Fibroblast of mammary gland (primary cell): ENCODE results near the gene CABP4.

ENCODE experiments used
- DNase-seq: peaks from one replicate; pipeline ENCODE4 v3.0.0-alpha.2; 2010; ENCODE audit warnings: low read depth
- H3K4me3 ChIP-seq: 2 replicates; pipeline ENCODE4 v1.5.1; 2011; ENCODE audit warnings: low read depth, mild to moderate bottlenecking, low read length, moderate library complexity; ENCODE audit not compliant: control insufficient read depth
- CTCF ChIP-seq: conservative IDR thresholded peaks from 2 replicates; pipeline ENCODE4 v1.5.1; 2011; ENCODE audit warnings: low read depth, low read length, inconsistent platforms; ENCODE audit not compliant: control insufficient read depth, insufficient read depth

The CABP4 gene

DNA sequence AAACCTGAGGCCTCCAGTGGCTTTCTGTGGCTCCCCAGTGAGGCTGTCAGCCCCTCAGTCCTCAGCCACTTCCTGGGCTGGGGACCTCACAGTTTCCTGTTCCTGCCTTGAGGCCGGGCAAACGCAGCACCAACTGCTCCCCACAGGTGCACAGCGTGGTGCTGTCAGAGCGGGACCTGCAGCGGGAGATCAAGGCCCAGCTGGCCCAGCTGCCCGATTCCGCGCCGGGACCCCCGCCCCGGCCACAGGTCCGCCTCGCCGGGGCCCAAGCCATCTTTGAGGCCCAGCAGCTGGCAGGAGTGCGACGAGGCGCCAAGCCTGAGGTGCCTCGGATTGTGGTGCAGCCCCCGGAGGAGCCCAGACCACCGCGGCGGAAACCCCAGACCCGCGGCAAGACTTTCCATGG is 45.9 kb upstream of the CABP4 start:
- no peak for DNase-seq
- no peak overlapping the region for H3K4me3 ChIP-seq
- TF ChIP-seq CTCF = no peak

DNA sequence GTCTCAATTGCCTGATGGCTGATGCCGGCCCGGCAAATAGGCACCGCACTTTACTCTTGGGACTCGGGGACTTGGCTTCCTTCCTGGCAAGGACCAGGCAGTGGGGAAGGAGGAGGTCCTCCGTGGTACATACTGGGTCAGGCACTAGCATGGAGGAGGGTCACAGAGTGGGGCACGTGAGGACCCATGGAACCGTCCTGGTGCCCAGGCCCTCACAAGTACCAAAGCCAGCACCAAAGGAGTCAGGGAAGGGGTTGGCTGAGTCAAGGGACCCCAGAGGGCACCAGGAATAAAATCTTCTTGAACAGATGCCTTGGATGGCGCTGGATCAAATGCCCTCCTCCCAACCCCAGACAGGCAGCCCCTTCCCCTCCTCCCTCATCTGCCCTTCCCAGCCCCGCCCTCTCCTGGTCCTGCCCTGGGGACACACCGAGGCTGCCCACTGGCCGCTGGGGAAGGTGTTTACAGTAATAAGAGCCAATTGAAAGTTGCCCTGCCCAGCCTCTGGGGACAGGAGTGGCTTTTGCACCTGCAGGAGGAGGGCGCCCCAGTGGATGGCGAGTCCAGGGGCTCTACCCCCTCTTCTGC is 45.3 kb upstream of the CABP4 start:
- no peak overlapping the region for H3K4me3 ChIP-seq
- TF ChIP-seq CTCF = no peak
- DNase-seq = no peak

DNA sequence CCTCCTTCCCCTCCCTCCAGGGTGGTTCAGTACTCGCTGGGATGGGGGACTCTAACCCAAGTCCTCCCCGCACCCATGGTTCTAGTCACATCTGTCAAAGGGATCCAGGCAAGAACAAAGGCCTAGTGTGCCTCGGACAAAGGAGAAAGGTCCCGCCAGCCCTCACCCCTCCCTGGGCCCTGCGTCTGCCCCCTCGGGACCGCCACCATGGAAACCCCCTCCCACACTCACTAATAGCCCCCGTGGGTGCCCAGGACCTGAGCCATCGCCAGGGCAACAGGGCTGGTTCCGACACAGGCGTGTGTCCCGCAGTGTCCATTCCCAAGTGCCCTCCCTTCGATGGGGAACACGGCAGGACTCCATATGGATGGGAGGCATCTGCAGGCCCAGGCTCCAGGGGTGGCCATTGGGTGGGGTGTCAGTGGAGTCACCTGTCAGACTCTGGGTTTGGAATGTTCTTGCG is 44.8 kb upstream of the CABP4 start:
- H3K4me3 ChIP-seq = no peak overlapping the region
- no peak for DNase-seq
- TF ChIP-seq CTCF = no peak

GRCh38 chr11:67410984-67411784 is 44.0 kb upstream of the CABP4 start:
- H3K4me3 ChIP-seq = no peak overlapping the region
- DNase-seq = no peak
- TF ChIP-seq CTCF = no peak

DNA sequence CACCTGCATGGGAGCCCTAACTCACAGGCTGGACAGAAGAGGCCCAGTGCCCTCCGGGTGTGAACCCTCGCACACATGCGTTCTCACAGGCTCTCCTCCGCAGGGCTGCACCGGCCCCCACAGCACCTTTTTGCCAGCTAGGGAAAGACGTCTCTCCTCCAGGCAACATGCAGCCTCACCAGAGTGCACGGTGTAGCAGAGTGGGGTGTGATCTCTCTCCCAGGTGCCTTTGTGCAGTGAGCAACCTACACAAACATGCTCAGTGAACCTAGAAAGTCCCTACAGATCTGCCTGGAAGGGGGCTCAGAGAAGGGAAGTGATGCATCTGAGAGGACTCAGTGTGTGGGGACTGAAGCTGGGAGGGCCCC is 43.4 kb upstream of the CABP4 start:
- DNase-seq = no peak

DNA sequence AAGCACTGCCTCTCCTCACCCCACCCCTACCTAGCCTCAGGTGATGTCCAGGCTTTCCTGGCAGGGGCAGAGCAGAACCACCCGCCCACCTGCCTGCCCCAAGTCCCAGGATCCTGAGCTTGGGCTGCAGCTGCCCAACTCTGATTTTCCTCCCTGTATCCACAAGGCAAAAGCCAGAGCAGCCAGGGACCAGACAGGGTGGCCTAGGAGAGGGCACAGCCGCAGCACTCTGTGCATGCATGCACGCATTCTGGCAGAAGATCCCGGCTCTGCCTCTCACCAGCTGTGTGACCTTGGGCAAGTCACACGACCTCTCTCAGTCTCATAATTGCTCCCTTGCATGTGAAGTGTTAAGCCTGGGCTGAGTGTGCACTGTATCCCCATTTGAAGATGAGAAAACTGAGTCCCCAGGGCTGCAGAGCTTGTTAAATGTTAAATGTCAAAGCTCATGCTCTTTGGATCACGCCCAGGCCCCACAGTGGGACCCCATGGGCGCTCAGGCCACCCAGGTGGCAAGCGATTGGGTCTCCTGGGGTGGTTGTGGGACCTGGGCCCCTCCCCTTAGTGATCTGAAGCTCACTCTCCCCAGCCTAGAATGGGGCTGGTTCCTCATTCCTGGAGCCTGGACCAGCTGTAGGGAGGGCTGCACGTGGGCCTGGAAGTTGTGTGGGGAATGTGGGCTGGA is 42.5 kb upstream of the CABP4 start:
- TF ChIP-seq CTCF = no peak
- DNase-seq = no peak
- no peak overlapping the region for H3K4me3 ChIP-seq

More for the DNA sequence above, 43.4 kb upstream of the CABP4 start:
- TF ChIP-seq CTCF = no peak
- H3K4me3 ChIP-seq = no peak overlapping the region
